ENCODE measurements around the gene MDN1. TPM values are rescaled to one million over a fixed set of nuclear protein-coding genes. Genes with fewer than 3 reads are reported as not detected.

Gene MDN1
- total and polyA plus RNA-seq, 8 donors, result 15.6 to 27.5 (median 18.1) TPM

DNA sequence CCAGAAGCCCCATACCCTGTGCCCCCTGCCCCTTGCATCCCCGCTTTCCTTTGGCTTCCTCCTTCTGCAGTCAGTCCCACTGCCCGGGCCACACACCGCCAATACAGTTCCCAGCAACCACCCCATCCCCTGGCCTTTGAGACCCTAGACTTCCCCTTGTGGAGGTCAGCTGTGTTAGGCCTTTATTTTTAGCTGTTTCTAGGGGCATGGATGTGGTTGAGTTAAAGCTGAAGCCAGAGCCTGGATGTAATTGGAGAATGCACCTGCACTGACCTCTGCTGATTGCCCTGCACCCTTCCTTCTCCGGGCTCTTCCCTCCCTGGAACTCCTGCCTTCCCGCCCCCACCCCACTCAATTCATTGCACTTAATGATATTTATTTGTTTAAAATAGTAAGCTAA lies 214.9 kb downstream of the MDN1 start:
- no peaks in the 10 kb centered on the region for H3K36me3 ChIP-seq
- ATAC-seq (no peak), FAIRE-seq (no peak), DNase-seq (no peak)
- H3K27ac ChIP-seq, result no peak overlapping the region
- no peak overlapping the region for H3K4me3 ChIP-seq
- H3K4me1 ChIP-seq, result no peaks in the 10 kb centered on the region
- intact Hi-C loops (cut with DNase I), result loop anchor here in 2 of 3 donors (5.0 kb wide), 2 partner anchors 167 to 172 kb away; partner anchors contain the start of gene ANKRD6 (in 1 of the 2)
- no peaks in the 10 kb centered on the region for H3K27me3 ChIP-seq
- TF ChIP-seq, protein P1, sequence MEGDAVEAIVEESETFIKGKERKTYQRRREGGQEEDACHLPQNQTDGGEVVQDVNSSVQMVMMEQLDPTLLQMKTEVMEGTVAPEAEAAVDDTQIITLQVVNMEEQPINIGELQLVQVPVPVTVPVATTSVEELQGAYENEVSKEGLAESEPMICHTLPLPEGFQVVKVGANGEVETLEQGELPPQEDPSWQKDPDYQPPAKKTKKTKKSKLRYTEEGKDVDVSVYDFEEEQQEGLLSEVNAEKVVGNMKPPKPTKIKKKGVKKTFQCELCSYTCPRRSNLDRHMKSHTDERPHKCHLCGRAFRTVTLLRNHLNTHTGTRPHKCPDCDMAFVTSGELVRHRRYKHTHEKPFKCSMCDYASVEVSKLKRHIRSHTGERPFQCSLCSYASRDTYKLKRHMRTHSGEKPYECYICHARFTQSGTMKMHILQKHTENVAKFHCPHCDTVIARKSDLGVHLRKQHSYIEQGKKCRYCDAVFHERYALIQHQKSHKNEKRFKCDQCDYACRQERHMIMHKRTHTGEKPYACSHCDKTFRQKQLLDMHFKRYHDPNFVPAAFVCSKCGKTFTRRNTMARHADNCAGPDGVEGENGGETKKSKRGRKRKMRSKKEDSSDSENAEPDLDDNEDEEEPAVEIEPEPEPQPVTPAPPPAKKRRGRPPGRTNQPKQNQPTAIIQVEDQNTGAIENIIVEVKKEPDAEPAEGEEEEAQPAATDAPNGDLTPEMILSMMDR (IDR thresholded peaks at IDR 0.05), result no peak
- H3K9me3 ChIP-seq, result no peaks in the 10 kb centered on the region
- WGBS, 2 donors, result 90 to 93% methylated on average over 5 of the region's 5 CpGs

DNA sequence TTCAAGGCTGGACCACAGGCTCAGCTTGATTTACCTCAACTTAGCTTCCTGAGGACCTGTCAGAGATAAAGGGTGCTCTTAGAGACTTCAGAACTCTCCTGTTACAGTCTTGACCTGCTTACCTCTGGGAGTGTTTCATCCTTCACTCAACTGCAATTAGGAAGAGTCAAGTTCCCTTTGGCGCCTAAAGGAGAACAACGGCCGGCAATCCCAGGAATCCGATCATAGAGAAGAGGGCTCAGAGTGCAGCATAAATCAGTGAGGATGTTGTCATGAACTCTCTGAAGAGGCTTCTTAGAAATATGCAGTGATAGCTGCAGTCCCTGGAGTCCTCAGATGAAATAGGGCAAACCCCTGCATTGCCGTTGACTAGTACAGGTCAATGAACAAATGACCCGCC lies 217.4 kb downstream of the MDN1 start:
- H3K4me1 ChIP-seq, result no peaks in the 10 kb centered on the region
- no peaks in the 10 kb centered on the region for H3K9me3 ChIP-seq
- no peak overlapping the region for H3K4me3 ChIP-seq
- intact Hi-C loops (cut with DNase I), result loop anchor here in 1 of 3 donors (5.0 kb wide), 1 partner anchor 170 kb away; the partner anchor contains the start of gene ANKRD6
- no peaks in the 10 kb centered on the region for H3K36me3 ChIP-seq
- TF ChIP-seq, protein P1 (IDR thresholded peaks at IDR 0.05), result no peak
- DNase-seq, result no peak
- 91 to 94% methylated on average over 6 of the region's 6 CpGs for WGBS, 2 donors
- no peak overlapping the region for H3K27ac ChIP-seq
- no peak for FAIRE-seq
- H3K27me3 ChIP-seq, result no peaks in the 10 kb centered on the region
- ATAC-seq, result no peak

DNA sequence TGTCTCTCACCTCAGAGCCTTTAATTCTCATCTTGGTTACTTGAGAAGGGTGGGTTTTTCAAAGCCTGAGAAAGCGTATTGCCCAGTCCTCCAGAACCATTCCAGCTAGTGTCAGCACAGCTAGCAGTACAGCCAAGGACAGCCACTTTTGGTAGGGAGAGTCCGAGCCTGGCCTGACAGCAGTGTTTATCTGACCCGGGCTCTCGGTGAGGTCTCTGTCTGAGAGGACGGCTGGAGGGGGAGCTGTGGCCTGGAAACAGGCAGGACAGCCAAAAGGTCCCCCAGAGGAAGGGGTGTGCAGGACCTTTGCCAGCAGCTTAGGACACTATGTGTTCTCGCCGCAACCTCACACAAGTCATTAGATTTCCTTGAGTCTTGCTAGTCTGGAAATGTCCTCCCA lies 219.9 kb downstream of the MDN1 start:
- no peaks in the 10 kb centered on the region for H3K4me1 ChIP-seq
- H3K36me3 ChIP-seq, result no peaks in the 10 kb centered on the region
- TF ChIP-seq, protein P1 (IDR thresholded peaks at IDR 0.05), result no peak
- H3K4me3 ChIP-seq, result no peak overlapping the region
- DNase-seq, result no peak
- intact Hi-C loops (cut with DNase I), result loop anchor here in 1 of 3 donors (5.0 kb wide), 1 partner anchor 167 kb away; the partner anchor contains the start of gene ANKRD6
- ATAC-seq, result no peak
- no peak for FAIRE-seq
- H3K27me3 ChIP-seq, result no peaks in the 10 kb centered on the region
- H3K9me3 ChIP-seq, result no peaks in the 10 kb centered on the region
- 76 to 78% methylated on average over 7 of the region's 7 CpGs for WGBS, 2 donors
- no peak overlapping the region for H3K27ac ChIP-seq

DNA sequence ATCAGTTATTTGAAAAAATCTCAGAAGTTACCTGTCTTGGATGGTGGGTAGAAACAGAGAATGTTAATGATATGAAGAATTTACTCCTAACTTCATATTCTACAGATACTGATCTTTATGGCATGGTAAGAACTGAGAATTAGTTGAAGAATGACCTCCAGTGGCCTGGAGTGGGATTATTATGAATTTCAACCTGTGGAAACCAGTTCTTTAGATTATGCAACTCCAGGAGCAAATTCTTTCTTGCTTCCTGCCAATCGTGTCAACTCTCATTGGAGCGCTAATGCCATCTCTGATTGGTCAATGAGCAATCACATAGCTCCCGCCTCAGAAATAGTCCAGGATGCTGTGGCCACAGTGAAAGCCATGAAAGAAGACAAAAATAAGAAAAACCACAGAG lies 221.6 kb downstream of the MDN1 start:
- DNase-seq, result peak in 1 of 6 donors; percentile 27
- intact Hi-C loops (cut with DNase I), result no loop called here

DNA sequence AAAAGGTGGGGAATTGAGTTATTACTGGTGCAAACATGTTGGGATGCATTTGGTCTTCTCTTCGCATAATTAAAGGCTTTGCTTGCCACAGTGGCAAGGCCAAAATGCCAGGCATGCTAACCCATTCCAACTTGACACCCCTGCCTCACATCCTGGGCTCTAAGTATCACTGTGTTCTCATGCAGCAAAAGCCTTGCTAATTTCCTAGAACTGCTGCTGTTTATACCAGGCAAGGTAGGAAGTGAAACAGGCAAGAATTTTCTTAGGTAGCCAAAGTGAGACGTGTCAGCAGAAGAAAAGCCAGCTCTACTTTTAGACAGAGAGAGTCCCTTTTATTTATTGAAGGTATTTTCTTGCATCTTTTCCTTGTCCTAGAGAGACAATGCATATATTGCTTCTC lies 222.2 kb downstream of the MDN1 start:
- ATAC-seq, result no peak
- Histone ChIP-seq H3K27ac (no peak overlapping the region), H3K4me3 (no peak overlapping the region), H3K4me1 (no peaks in the 10 kb centered on the region), H3K9me3 (no peaks in the 10 kb centered on the region), H3K27me3 (no peaks in the 10 kb centered on the region), H3K36me3 (no peaks in the 10 kb centered on the region)
- DNase-seq, result no peak
- intact Hi-C loops (cut with DNase I), result no loop called here
- WGBS, 2 donors, result 48 to 64% methylated on average over 2 of the region's 2 CpGs
- no peak for FAIRE-seq
- TF ChIP-seq, protein P1 (IDR thresholded peaks at IDR 0.05), result no peak

More for the DNA sequence above, 221.6 kb downstream of the MDN1 start:
- Histone ChIP-seq H3K4me3 (no peak overlapping the region), H3K27me3 (no peaks in the 10 kb centered on the region), H3K9me3 (no peaks in the 10 kb centered on the region), H3K4me1 (no peaks in the 10 kb centered on the region), H3K36me3 (no peaks in the 10 kb centered on the region), H3K27ac (no peak overlapping the region)
- peak; percentile 71 to 93 (median 78) for ATAC-seq
- no peak for FAIRE-seq
- TF ChIP-seq, protein P1 (IDR thresholded peaks at IDR 0.05), result peak in 1 of 4 donors; percentile 23
- WGBS, 2 donors, result 28 to 36% methylated on average over 3 of the region's 3 CpGs
